ENCODE data around the gene PROZ. TPM values are rescaled to one million over a fixed set of nuclear protein-coding genes. Genes with fewer than 3 reads are reported as not detected.

Gene PROZ
- total and polyA plus RNA-seq, 4 donors = not detected

- ATAC-seq (ENCODE audit: insufficient read depth, low FRiP score) = no peak
- Histone ChIP-seq H3K4me3 (no peak overlapping the region), H3K4me1 (ENCODE audit: control insufficient read depth in 5 of 5, insufficient read depth in 5 of 5, low read length in 5 of 5) (no peaks in the 10 kb centered on the region), H3K27me3 (ENCODE audit: control insufficient read depth in 3 of 3, insufficient read depth in 3 of 3, low read length in 2 of 3) (no peaks in the 10 kb centered on the region), H3K27ac (ENCODE audit: low read depth in 1 of 2, low read length in 1 of 2) (no peak overlapping the region), H3K36me3 (ENCODE audit: control insufficient read depth in 4 of 4, insufficient read depth in 4 of 4, low read length in 4 of 4) (peaks cover 8 to 25% (median 19%) of the 10 kb centered on the region in 4 donors), H3K9me3 (ENCODE audit: control insufficient read depth in 4 of 4, insufficient read depth in 3 of 4, low read length in 3 of 4) (peaks cover 0 to 4% (median 1%) of the 10 kb centered on the region in 4 donors), H3K9ac (ENCODE audit: insufficient read depth in 1 of 2, low read length in 2 of 2) (no peak overlapping the region)
- 88 to 91% methylated on average over 34 of the region's 34 CpGs for WGBS, 2 donors
- no peak for DNase-seq
- no peak for TF ChIP-seq CTCF (IDR thresholded peaks at IDR 0.05; ENCODE audit: control extremely low read depth, extremely low read depth)
Observed at GRCh38 chr13:113171250-113172125, 13.0 kb downstream of the PROZ start.

- no peak for DNase-seq
- Histone ChIP-seq H3K27ac (ENCODE audit: low read depth in 1 of 2, low read length in 1 of 2) (no peak overlapping the region), H3K9ac (ENCODE audit: insufficient read depth in 1 of 2, low read length in 2 of 2) (no peak overlapping the region), H3K36me3 (ENCODE audit: control insufficient read depth in 4 of 4, insufficient read depth in 4 of 4, low read length in 4 of 4) (peaks cover 7 to 29% (median 22%) of the 10 kb centered on the region in 4 donors), H3K4me3 (no peak overlapping the region), H3K9me3 (ENCODE audit: control insufficient read depth in 4 of 4, insufficient read depth in 3 of 4, low read length in 3 of 4) (peaks cover 0 to 4% (median 1%) of the 10 kb centered on the region in 4 donors), H3K4me1 (ENCODE audit: control insufficient read depth in 5 of 5, insufficient read depth in 5 of 5, low read length in 5 of 5) (no peaks in the 10 kb centered on the region), H3K27me3 (ENCODE audit: control insufficient read depth in 3 of 3, insufficient read depth in 3 of 3, low read length in 2 of 3) (no peaks in the 10 kb centered on the region)
- WGBS, 2 donors = 95 to 97% methylated on average over 13 of the region's 13 CpGs
- no peak for TF ChIP-seq CTCF (IDR thresholded peaks at IDR 0.05; ENCODE audit: control extremely low read depth, extremely low read depth)
- ATAC-seq (ENCODE audit: insufficient read depth, low FRiP score) = no peak
Observed at GRCh38 chr13:113172419-113172926, 14.0 kb downstream of the PROZ start.

- ATAC-seq (ENCODE audit: insufficient read depth, low FRiP score) = peak; percentile 47
- WGBS, 2 donors = 68 to 86% methylated on average over 4 to 5 of the region's 5 CpGs
Observed at GRCh38 chr13:113176280-113176679, 17.8 kb downstream of the PROZ start.

More at GRCh38 chr13:113176280-113176679, 17.8 kb downstream of the PROZ start:
- H3K9ac ChIP-seq (ENCODE audit: insufficient read depth in 1 of 2, low read length in 2 of 2) = no peak overlapping the region
- H3K27ac ChIP-seq (ENCODE audit: low read depth in 1 of 2, low read length in 1 of 2) = no peak overlapping the region
- H3K36me3 ChIP-seq (ENCODE audit: control insufficient read depth in 4 of 4, insufficient read depth in 4 of 4, low read length in 4 of 4) = peaks cover 10 to 53% (median 41%) of the 10 kb centered on the region in 4 donors
- no peak overlapping the region for H3K4me3 ChIP-seq
- DNase-seq = no peak
- TF ChIP-seq CTCF (IDR thresholded peaks at IDR 0.05; ENCODE audit: control extremely low read depth, extremely low read depth) = no peak
- no peaks in the 10 kb centered on the region for H3K27me3 ChIP-seq (ENCODE audit: control insufficient read depth in 3 of 3, insufficient read depth in 3 of 3, low read length in 2 of 3)
- no peaks in the 10 kb centered on the region for H3K9me3 ChIP-seq (ENCODE audit: control insufficient read depth in 4 of 4, insufficient read depth in 3 of 4, low read length in 3 of 4)
- H3K4me1 ChIP-seq (ENCODE audit: control insufficient read depth in 5 of 5, insufficient read depth in 5 of 5, low read length in 5 of 5) = peaks cover 0 to 4% (median 0%) of the 10 kb centered on the region in 5 donors

All from lung (tissue), 12 donors.